OCI-LY1 (cell line): ENCODE data around the gene NSL1.

ENCODE experiments used
- H2AFZ ChIP-seq: fragments of 200-600 bp; sonication (generic), shearing (Covaris generic); 2 replicates; pipeline ENCODE4 v1.6.0; 2014; ENCODE audit warnings: antibody characterized with exemption, mild to moderate bottlenecking, low read length
- H3F3A ChIP-seq: fragments of 200-600 bp; sonication (generic), shearing (Covaris generic); 2 replicates; pipeline ENCODE4 v1.6.0; 2014; ENCODE audit warnings: mild to moderate bottlenecking, antibody characterized with exemption, low read length, moderate library complexity; ENCODE audit not compliant: insufficient read depth
- H3K27ac ChIP-seq: fragments of 200-600 bp; sonication (generic); 2 replicates; pipeline ENCODE4 v1.5.1; 2014; ENCODE audit warnings: low read length, mixed run types, mild to moderate bottlenecking, low read depth; ENCODE audit not compliant: poor library complexity, severe bottlenecking
- H3K27me3 ChIP-seq: fragments of 200-600 bp; sonication (generic); 2 replicates; pipeline ENCODE4 v1.6.0; 2014; ENCODE audit warnings: antibody characterized with exemption, mild to moderate bottlenecking, low read length, moderate library complexity; ENCODE audit not compliant: insufficient read depth
- H3K36me3 ChIP-seq: fragments of 200-600 bp; sonication (generic); 2 replicates; pipeline ENCODE4 v1.6.1; 2014; ENCODE audit warnings: mild to moderate bottlenecking, antibody characterized with exemption, low read length, moderate library complexity, mixed read lengths; ENCODE audit not compliant: insufficient read depth
- H3K4me1 ChIP-seq: fragments of 200-600 bp; sonication (generic); 2 replicates; pipeline ENCODE4 v1.5.1; 2014; ENCODE audit warnings: mild to moderate bottlenecking, low read length, moderate library complexity; ENCODE audit not compliant: insufficient read depth, severe bottlenecking
- H3K4me2 ChIP-seq: fragments of 200-600 bp; sonication (generic), shearing (Covaris generic); 2 replicates; pipeline ENCODE4 v1.6.1; 2014; ENCODE audit warnings: low read length
- H3K4me3 ChIP-seq: fragments of 200-600 bp; sonication (generic); 2 replicates; pipeline ENCODE4 v1.5.1; 2014; ENCODE audit warnings: low read length, low read depth, mild to moderate bottlenecking, mixed read lengths; ENCODE audit not compliant: poor library complexity, severe bottlenecking
- H3K79me2 ChIP-seq: fragments of 200-600 bp; shearing (Covaris generic); 2 replicates; pipeline ENCODE4 v1.6.1; 2016; ENCODE audit warnings: mixed run types, low read length, mixed read lengths; ENCODE audit not compliant: insufficient read depth
- H3K9ac ChIP-seq: fragments of 200-600 bp; sonication (generic), shearing (Covaris generic); 2 replicates; pipeline ENCODE4 v1.6.1; 2014; ENCODE audit warnings: mild to moderate bottlenecking, low read length, mixed read lengths
- H3K9me2 ChIP-seq: fragments of 200-600 bp; sonication (generic), shearing (Covaris generic); 2 replicates; pipeline ENCODE4 v1.6.1; 2014; ENCODE audit warnings: low read depth, mild to moderate bottlenecking, low read length, mixed read lengths
- H3K9me3 ChIP-seq: fragments of 200-600 bp; shearing (Covaris generic); 2 replicates; pipeline ENCODE4 v1.6.1; 2014; ENCODE audit warnings: low read length, mixed read lengths
- H4K20me1 ChIP-seq: fragments of 200-600 bp; sonication (generic), shearing (Covaris generic); 2 replicates; pipeline ENCODE4 v1.6.0; 2016; ENCODE audit warnings: mild to moderate bottlenecking, low read length; ENCODE audit not compliant: insufficient read depth
- EZH2 ChIP-seq: fragments of 200-600 bp; sonication (generic), shearing (Covaris generic); IDR thresholded peaks from 2 replicates; pipeline ENCODE4 v1.8.0; 2017; ENCODE audit warnings: borderline replicate concordance, mixed run types, mild to moderate bottlenecking, antibody characterized with exemption, low read length, moderate library complexity, mixed read lengths
- TF ChIP-seq, protein P1 (sequence below): fragments of 200-600 bp; sonication (generic), shearing (Covaris generic); IDR thresholded peaks from 2 replicates; pipeline ENCODE4 v1.5.1; 2017; ENCODE audit warnings: mild to moderate bottlenecking, antibody characterized with exemption, low read length, moderate library complexity, mixed read lengths

NSL1 gene

DNA sequence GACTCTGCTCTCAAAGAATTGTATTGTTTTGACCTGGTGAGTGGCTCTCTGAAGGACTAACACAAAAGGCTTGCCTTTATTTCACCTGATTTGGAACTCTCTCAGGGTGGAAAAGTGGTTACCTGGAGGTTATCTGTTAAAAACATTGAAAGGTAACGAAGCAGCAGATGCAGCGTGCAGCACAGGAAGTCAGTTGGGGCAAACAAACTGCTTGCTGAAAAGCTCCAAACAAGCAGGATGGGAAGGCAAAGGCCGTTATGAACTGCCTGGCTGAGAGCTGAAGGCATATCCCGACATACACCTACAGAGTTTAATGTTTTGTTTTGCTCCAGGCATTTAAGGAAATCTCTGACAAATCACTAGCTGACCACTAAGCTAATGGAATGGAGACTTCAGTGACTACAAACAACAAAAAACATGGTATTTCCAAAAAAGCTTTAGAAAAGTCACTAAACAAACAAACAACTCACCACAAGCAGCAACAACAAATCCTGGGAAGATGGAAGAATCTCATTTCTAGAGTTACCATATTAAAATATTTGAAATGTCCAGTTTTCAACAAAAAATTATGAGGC lies 47.6 kb downstream of the NSL1 start:
- H3K36me3 ChIP-seq = peaks cover 14% of the 10 kb centered on the region
- no peak overlapping the region for H3K4me3 ChIP-seq
- H3K27me3 ChIP-seq = no peaks in the 10 kb centered on the region
- no peaks in the 10 kb centered on the region for H3K4me1 ChIP-seq
- no peak overlapping the region for H2AFZ ChIP-seq
- H3K4me2 ChIP-seq = no peak overlapping the region
- TF ChIP-seq EZH2 = no peak
- TF ChIP-seq, protein P1, sequence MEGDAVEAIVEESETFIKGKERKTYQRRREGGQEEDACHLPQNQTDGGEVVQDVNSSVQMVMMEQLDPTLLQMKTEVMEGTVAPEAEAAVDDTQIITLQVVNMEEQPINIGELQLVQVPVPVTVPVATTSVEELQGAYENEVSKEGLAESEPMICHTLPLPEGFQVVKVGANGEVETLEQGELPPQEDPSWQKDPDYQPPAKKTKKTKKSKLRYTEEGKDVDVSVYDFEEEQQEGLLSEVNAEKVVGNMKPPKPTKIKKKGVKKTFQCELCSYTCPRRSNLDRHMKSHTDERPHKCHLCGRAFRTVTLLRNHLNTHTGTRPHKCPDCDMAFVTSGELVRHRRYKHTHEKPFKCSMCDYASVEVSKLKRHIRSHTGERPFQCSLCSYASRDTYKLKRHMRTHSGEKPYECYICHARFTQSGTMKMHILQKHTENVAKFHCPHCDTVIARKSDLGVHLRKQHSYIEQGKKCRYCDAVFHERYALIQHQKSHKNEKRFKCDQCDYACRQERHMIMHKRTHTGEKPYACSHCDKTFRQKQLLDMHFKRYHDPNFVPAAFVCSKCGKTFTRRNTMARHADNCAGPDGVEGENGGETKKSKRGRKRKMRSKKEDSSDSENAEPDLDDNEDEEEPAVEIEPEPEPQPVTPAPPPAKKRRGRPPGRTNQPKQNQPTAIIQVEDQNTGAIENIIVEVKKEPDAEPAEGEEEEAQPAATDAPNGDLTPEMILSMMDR = no peak
- H4K20me1 ChIP-seq = no peaks in the 10 kb centered on the region
- no peaks in the 10 kb centered on the region for H3F3A ChIP-seq
- no peak overlapping the region for H3K9ac ChIP-seq
- no peaks in the 10 kb centered on the region for H3K9me2 ChIP-seq
- H3K9me3 ChIP-seq = 0 out of 2 replicates have a peak, but pooled peaks cover 2% of the 10 kb centered on the region
- peaks cover 10% of the 10 kb centered on the region; the same call in 1 of the 2 replicates for H3K79me2 ChIP-seq
- no peak overlapping the region for H3K27ac ChIP-seq

DNA sequence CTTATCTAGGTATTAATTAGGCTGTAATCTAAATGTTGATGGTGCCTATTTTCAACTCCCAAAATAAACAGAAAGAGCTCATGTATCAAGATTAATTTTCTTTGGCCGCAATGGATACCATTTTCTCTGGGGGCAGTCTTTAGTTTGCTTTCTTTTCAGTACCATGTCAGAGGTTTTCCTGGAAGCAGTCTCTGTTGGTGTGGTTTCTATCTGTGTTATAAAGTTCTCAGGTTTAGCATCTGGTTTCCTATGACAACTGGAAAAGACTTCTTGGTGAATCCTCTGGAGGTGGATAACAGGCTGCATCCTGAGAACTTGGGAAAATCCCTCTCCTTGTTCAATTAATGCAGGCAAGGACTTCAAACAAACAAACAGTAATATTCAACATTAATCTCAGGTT lies 53.2 kb downstream of the NSL1 start:
- peaks cover 14% of the 10 kb centered on the region for H3K36me3 ChIP-seq
- TF ChIP-seq EZH2 = no peak
- TF ChIP-seq, protein P1 = no peak
- H3K4me2 ChIP-seq = no peak overlapping the region
- no peaks in the 10 kb centered on the region for H3K79me2 ChIP-seq
- no peaks in the 10 kb centered on the region for H3K9me3 ChIP-seq
- H3K9ac ChIP-seq = no peak overlapping the region
- no peak overlapping the region for H3K27ac ChIP-seq
- H3K27me3 ChIP-seq = no peaks in the 10 kb centered on the region
- no peaks in the 10 kb centered on the region for H4K20me1 ChIP-seq
- H3K4me1 ChIP-seq = no peaks in the 10 kb centered on the region
- H3F3A ChIP-seq = no peaks in the 10 kb centered on the region
- H3K9me2 ChIP-seq = no peaks in the 10 kb centered on the region
- no peak overlapping the region for H2AFZ ChIP-seq
- no peak overlapping the region for H3K4me3 ChIP-seq

DNA sequence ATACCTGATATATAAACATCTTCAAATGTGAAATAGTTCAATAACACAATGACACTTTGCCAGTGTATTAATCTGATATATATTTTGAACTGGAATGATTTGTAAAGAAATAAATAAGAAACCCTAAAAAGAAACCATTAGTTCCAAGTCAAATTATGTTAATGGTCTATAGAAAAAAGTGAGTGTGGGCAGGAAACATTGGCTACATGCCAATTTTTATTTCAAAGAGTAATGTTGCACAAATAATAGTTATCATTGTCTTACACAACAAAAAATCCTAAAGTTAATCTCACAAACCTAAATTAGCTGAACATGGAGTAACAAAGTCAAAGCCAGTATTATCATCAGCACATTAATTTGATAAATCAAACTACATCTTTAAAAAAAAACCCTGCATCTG lies 54.0 kb downstream of the NSL1 start:
- no peak overlapping the region for H3K4me2 ChIP-seq
- H3K9me3 ChIP-seq = no peaks in the 10 kb centered on the region
- H3K9me2 ChIP-seq = no peaks in the 10 kb centered on the region
- peaks cover 14% of the 10 kb centered on the region for H3K36me3 ChIP-seq
- TF ChIP-seq EZH2 = no peak
- TF ChIP-seq, protein P1 = no peak
- no peaks in the 10 kb centered on the region for H4K20me1 ChIP-seq
- H3K79me2 ChIP-seq = no peaks in the 10 kb centered on the region
- H3K27me3 ChIP-seq = no peaks in the 10 kb centered on the region
- no peak overlapping the region for H3K27ac ChIP-seq
- no peaks in the 10 kb centered on the region for H3K4me1 ChIP-seq
- H3K9ac ChIP-seq = no peak overlapping the region
- no peak overlapping the region for H2AFZ ChIP-seq
- H3K4me3 ChIP-seq = no peak overlapping the region
- no peaks in the 10 kb centered on the region for H3F3A ChIP-seq
